HL-60 (cell line): ENCODE results near the gene RAI1.
"Not testable (repeated sequence)": the region's sequence is repeated elsewhere in the genome, so short reads cannot be mapped to it uniquely, and the experiment has no call there.

Source experiments
- DNase-seq, 2 experiments: peaks; one replicate each; pipeline ENCODE4 v3.0.0-alpha.2; 2010 to 2020; ENCODE audit warnings: low read depth in 1 of 2, low spot score in 1 of 2
- H3K27ac ChIP-seq: fragments of 250-450 bp; sonication (Bioruptor Pico); replicated peaks from 2 replicates; pipeline ENCODE4 v1.5.1; 2020; ENCODE audit warnings: mild to moderate bottlenecking, moderate library complexity
- H3K27me3 ChIP-seq: fragments of 250-450 bp; sonication (Bioruptor Pico); 2 replicates; pipeline ENCODE4 v1.5.1; 2021; ENCODE audit warnings: mild to moderate bottlenecking, moderate library complexity; ENCODE audit not compliant: insufficient read depth, poor library complexity, severe bottlenecking
- H3K4me3 ChIP-seq: replicated peaks from 2 replicates; pipeline ENCODE4 v1.5.1; 2011; ENCODE audit warnings: mild to moderate bottlenecking, control low read depth, low read length; ENCODE audit not compliant: insufficient read depth
- GABPA ChIP-seq: IDR thresholded peaks from 2 replicates; pipeline ENCODE4 v1.6.1; 2012; ENCODE audit warnings: low read depth
- POLR2AphosphoS5 ChIP-seq: IDR thresholded peaks from 2 replicates; pipeline ENCODE4 v1.6.1; 2012; ENCODE audit warnings: low read depth
- SPI1 ChIP-seq: IDR thresholded peaks from 2 replicates; pipeline ENCODE4 v1.6.1; 2012; ENCODE audit warnings: low read depth, mild to moderate bottlenecking, borderline replicate concordance
- TF ChIP-seq, protein P1 (sequence below): IDR thresholded peaks from 2 replicates; pipeline ENCODE4 v1.6.1; 2012; ENCODE audit warnings: low read depth; ENCODE audit not compliant: insufficient replicate concordance
- TF ChIP-seq, protein P2 (sequence below): IDR thresholded peaks from one replicate; pipeline ENCODE4 v1.5.1; 2011; ENCODE audit warnings: low read length, control low read depth, inconsistent platforms; ENCODE audit not compliant: insufficient read depth

RAI1 gene

DNA sequence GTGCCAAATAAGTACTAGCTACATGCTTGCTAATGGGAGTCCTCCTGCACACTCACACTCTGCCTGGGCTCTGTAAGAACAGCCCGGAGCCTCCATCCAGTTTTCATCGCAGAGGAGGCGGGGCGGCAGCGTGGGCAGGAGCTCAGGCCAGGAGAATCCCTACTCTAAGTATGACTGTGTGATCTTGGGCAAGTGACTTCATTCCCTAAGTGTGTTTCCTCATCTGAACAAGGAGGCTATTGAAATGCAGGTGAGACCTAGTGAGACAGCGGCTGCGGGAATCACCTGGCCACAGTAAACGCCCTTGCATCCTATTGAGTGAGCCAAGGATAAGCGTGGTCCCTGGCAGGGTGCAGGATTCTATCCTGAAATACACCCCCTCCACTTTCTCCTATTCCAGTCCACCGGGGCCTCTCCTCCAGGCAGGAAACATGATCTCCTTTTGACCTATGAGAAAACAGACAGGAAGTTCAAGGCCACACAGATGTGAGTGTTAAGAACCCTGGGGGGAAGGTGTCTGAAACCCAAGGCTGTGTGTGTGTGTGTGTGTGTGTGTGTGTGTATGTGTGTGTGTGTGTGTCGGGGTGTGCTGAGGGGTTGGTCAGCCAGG, 5.2 kb upstream of the RAI1 start:
- H3K27me3 ChIP-seq, result no peaks in the 10 kb centered on the region
- peak in 1 of 2 experiments; percentile 9 for DNase-seq
- TF ChIP-seq, protein P1, sequence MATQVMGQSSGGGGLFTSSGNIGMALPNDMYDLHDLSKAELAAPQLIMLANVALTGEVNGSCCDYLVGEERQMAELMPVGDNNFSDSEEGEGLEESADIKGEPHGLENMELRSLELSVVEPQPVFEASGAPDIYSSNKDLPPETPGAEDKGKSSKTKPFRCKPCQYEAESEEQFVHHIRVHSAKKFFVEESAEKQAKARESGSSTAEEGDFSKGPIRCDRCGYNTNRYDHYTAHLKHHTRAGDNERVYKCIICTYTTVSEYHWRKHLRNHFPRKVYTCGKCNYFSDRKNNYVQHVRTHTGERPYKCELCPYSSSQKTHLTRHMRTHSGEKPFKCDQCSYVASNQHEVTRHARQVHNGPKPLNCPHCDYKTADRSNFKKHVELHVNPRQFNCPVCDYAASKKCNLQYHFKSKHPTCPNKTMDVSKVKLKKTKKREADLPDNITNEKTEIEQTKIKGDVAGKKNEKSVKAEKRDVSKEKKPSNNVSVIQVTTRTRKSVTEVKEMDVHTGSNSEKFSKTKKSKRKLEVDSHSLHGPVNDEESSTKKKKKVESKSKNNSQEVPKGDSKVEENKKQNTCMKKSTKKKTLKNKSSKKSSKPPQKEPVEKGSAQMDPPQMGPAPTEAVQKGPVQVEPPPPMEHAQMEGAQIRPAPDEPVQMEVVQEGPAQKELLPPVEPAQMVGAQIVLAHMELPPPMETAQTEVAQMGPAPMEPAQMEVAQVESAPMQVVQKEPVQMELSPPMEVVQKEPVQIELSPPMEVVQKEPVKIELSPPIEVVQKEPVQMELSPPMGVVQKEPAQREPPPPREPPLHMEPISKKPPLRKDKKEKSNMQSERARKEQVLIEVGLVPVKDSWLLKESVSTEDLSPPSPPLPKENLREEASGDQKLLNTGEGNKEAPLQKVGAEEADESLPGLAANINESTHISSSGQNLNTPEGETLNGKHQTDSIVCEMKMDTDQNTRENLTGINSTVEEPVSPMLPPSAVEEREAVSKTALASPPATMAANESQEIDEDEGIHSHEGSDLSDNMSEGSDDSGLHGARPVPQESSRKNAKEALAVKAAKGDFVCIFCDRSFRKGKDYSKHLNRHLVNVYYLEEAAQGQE, result no peak
- TF ChIP-seq POLR2AphosphoS5, result no peak
- TF ChIP-seq, protein P2, sequence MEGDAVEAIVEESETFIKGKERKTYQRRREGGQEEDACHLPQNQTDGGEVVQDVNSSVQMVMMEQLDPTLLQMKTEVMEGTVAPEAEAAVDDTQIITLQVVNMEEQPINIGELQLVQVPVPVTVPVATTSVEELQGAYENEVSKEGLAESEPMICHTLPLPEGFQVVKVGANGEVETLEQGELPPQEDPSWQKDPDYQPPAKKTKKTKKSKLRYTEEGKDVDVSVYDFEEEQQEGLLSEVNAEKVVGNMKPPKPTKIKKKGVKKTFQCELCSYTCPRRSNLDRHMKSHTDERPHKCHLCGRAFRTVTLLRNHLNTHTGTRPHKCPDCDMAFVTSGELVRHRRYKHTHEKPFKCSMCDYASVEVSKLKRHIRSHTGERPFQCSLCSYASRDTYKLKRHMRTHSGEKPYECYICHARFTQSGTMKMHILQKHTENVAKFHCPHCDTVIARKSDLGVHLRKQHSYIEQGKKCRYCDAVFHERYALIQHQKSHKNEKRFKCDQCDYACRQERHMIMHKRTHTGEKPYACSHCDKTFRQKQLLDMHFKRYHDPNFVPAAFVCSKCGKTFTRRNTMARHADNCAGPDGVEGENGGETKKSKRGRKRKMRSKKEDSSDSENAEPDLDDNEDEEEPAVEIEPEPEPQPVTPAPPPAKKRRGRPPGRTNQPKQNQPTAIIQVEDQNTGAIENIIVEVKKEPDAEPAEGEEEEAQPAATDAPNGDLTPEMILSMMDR, result no peak
- TF ChIP-seq GABPA, result no peak
- no peak for TF ChIP-seq SPI1
- no peak overlapping the region for H3K4me3 ChIP-seq
- H3K27ac ChIP-seq, result no peak overlapping the region

DNA sequence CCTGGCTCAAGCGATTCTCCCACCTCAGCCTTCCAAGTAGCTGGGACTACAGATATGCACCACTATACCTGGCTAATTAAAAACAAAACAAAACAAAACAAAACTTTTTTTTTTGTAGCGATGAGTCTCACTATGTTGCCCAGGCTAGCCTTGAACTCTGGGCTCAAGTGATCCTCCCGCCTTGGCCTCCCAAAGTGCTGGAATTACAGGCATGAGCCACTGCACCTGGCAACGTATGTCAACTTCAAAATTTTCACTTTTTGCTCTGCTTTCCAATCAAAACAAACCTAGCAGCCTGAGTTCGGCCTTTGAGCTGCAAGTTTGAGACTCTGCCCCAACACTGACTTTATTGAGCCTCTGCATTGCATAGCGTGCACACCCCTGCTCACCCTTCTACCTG, 4.5 kb upstream of the RAI1 start:
- no peaks in the 10 kb centered on the region for H3K27me3 ChIP-seq
- no peak for DNase-seq
- no peak overlapping the region for H3K27ac ChIP-seq
- no peak for TF ChIP-seq GABPA
- TF ChIP-seq POLR2AphosphoS5, result no peak
- TF ChIP-seq SPI1, result no peak
- TF ChIP-seq, protein P1, result no peak
- TF ChIP-seq, protein P2, result no peak
- H3K4me3 ChIP-seq, result no peak overlapping the region

DNA sequence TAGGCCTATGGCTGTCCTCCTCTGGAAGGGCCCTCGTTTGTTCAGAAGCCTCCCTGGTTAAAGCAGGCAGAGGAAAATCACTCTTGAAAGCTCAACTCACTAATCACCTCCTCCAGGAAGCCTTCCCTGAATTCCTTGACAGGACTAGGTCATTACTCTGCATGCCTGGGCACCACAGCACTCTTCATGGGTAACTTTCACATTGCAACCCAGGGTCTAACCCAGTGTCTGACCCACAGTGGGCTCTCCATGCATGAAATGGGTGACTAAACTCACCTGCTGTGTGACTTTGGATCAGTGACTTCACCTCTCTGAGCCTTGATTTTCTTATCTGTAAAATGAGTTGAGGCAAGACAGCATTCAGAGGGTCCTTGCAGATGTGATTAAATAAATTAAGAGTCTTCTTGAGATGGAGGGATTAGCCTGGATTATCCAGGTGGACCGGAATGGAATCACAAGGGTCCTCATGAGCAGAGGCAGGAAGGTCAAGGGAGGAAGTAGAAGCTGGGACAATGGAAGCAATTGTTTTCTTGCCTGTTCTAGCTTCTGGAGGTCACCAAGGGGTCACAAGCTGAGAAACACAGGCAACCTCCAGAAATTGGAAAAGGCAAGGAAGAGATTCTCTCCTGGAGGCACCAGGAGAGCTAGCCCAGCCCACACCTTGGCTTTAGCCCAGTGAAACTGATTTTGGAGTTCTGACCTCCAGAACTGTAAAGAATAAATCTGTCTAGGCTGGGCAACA, 3.8 kb upstream of the RAI1 start:
- no peak for TF ChIP-seq SPI1
- TF ChIP-seq, protein P2, result no peak
- no peak for TF ChIP-seq POLR2AphosphoS5
- TF ChIP-seq, protein P1, result no peak
- no peak for TF ChIP-seq GABPA
- Histone ChIP-seq H3K27ac (no peak overlapping the region), H3K27me3 (no peaks in the 10 kb centered on the region), H3K4me3 (no peak overlapping the region)
- DNase-seq, result no peak

DNA sequence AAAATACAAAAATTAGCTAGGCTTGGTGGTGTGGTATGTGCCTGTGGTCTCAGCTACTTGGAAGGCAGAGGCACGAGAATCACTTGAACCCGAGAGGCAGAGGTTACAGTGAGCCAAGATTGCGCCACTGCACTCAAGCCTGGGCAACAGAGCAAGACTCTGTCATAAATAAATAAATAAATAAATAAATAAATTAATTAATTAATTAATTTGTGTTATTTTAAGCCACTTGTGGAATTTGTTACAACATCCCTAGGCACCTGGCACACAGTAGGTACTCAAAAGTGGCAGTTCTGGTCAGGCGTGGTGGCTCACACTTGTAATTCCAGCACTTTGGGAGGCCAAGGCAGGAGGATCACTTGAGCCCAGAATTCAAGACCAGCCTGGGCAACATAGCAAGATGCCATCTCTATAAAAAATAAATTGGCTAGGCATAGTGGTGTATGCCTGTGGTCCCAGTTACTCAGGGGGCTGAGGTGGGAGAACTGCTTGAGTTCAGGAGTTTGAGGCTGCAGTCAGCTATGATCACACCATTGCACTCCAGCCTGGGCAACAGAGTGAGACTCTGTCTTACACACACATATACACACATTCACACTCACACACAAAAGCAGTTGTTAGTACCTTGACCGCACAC, 3.1 kb upstream of the RAI1 start:
- not testable (repeated sequence) for H3K4me3 ChIP-seq, H3K27ac ChIP-seq, H3K27me3 ChIP-seq, DNase-seq
